Pancreas (tissue), 10 donors: ENCODE results near the gene VPS9D1. TPM values are rescaled to one million over a fixed set of nuclear protein-coding genes. Genes with fewer than 3 reads are reported as not detected.

Source experiments
- ATAC-seq, 4 donors: fragments of 200-7000 bp; cut with Tn5 transposase; one replicate each; pipeline versions ENCODE4 v1.8.0 to v1.9.1; 2020; ENCODE audit warnings: mild to moderate bottlenecking in 4 of 4, moderate library complexity in 4 of 4
- DNase-seq, 6 donors: peaks; one replicate each; pipeline ENCODE4 v3.0.0-alpha.2; 2020
- FAIRE-seq: peaks from 2 replicates; lab custom pipeline; 2012; peaks lifted over from hg19 to GRCh38; lab: Jason Lieb, UNC
- H3K27ac ChIP-seq, 4 donors: fragments of 200-600 bp; sonication (generic); 1 replicate in 3 of 4; 2 replicates in 1 of 4; pipeline versions ENCODE4 v1.5.0 to v1.8.0; 2020
- H3K27me3 ChIP-seq, 4 donors: fragments of 200-600 bp; one replicate each; pipeline ENCODE4 v1.8.0; 2021
- H3K36me3 ChIP-seq, 3 donors: fragments of 200-600 bp; sonication (generic) in 1 of 3; one replicate each; pipeline versions ENCODE4 v1.5.0 to v1.8.0; 2020 to 2021
- H3K4me1 ChIP-seq, 3 donors: fragments of 200-600 bp; one replicate each; pipeline ENCODE4 v1.8.0; 2021
- H3K4me3 ChIP-seq, 4 donors: fragments of 200-600 bp; sonication (generic) in 2 of 4; one replicate each; pipeline versions ENCODE4 v1.5.0 to v1.8.0; 2020 to 2021
- H3K9me3 ChIP-seq, 4 donors: fragments of 200-600 bp; one replicate each; pipeline ENCODE4 v1.8.0; 2021
- WGBS, 2 donors: extraction: QIAGEN DNeasy Blood & Tissue Kit; methylation state at CpG; one replicate each; pipeline ENCODE4 v1.1.7; 2013; 5-methylcytosine and 5-hydroxymethylcytosine counted together
- intact Hi-C, 3 donors: fragments of 100-400 bp; cut with DNase I; formaldehyde crosslinking; loops; one replicate each; pipeline versions ENCODE4 v1.11.1 to v1.14.2; 2022
- polyA plus RNA-seq, 2 donors: library from polyadenylated mRNA; stranded (reverse); fragments of 200-250 nt; gene quantifications; one replicate each; pipeline ENCODE4 v1.2.3, GENCODE V29; 2013
- total RNA-seq, 6 donors: library from RNA; stranded (reverse); fragmentation: NEBNext Ultra II Directional in 4 of 6; extraction: Animal tissue kit (Norgen Biotek cat#: 25700) in 4 of 6; gene quantifications; one replicate each; pipeline versions ENCODE4 v1.2.1 to v1.2.4, GENCODE V29; 2021 to 2023
- TF ChIP-seq, protein P1 (sequence below), 4 donors: fragments of 200-600 bp; sonication (generic) in 3 of 4; IDR thresholded peaks; one replicate each; pipeline versions ENCODE4 v1.5.0 to v1.8.0; 2021; ENCODE audit warnings: antibody characterized with exemption in 4 of 4
- donor health status: healthy with polysubstance abuse.
- donor health status: DM: no; HTN: no; CAD: no; lungs with moderate emphysema.
- donor health status: DM: no; HTN: no; CAD: no.
- donor health status: control.
- donor health status: control.
- donor health status: Bipolar disorder and iron deficiency.
- donor health status: DM: yes; HTN: yes; CAD: no.
- donor health status: DM: no; HTN: no; CAD: no.
- donor health status: DM: no; HTN: no; CAD: no.
- donor health status: DM: yes; HTN: yes; CAD: no.

Gene VPS9D1
- total and polyA plus RNA-seq, 8 donors, result 3.9 to 30.1 (median 6.4) TPM

DNA sequence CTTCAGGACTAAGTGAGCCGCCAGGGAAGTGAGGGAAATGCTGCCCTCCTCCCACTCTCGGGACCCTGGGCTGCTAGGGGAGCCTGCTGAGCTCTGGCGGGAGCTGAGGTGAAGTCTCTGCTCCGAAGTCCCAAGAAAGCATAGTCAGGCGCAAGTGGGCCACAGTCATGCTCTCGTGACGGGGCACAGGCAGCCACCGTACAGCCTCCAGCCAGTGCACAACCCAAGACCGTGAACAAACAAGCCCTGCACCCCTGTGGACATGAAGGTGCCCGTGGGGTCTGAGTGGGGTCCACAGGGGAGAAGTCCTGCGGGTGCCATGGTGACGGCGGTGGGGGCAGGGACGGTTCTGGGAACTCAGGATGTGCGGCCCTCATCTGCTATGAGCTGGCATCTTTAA, 25.3 kb upstream of the VPS9D1 start:
- Histone ChIP-seq H3K4me1 (no peaks in the 10 kb centered on the region), H3K9me3 (no peaks in the 10 kb centered on the region), H3K27me3 (no peaks in the 10 kb centered on the region), H3K36me3 (no peaks in the 10 kb centered on the region), H3K4me3 (no peak overlapping the region), H3K27ac (no peak overlapping the region)
- TF ChIP-seq, protein P1, sequence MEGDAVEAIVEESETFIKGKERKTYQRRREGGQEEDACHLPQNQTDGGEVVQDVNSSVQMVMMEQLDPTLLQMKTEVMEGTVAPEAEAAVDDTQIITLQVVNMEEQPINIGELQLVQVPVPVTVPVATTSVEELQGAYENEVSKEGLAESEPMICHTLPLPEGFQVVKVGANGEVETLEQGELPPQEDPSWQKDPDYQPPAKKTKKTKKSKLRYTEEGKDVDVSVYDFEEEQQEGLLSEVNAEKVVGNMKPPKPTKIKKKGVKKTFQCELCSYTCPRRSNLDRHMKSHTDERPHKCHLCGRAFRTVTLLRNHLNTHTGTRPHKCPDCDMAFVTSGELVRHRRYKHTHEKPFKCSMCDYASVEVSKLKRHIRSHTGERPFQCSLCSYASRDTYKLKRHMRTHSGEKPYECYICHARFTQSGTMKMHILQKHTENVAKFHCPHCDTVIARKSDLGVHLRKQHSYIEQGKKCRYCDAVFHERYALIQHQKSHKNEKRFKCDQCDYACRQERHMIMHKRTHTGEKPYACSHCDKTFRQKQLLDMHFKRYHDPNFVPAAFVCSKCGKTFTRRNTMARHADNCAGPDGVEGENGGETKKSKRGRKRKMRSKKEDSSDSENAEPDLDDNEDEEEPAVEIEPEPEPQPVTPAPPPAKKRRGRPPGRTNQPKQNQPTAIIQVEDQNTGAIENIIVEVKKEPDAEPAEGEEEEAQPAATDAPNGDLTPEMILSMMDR (IDR thresholded peaks at IDR 0.05), result no peak
- intact Hi-C loops, result loop anchor here in 2 of 3 donors (5.0 to 10.0 kb wide), 2 partner anchors 109 to 111 kb away; no protein-coding TSS in a partner anchor
- WGBS, 2 donors, result 88% methylated on average over 15 of the region's 15 CpGs
- ATAC-seq (no peak), FAIRE-seq (no peak), DNase-seq (no peak)

DNA sequence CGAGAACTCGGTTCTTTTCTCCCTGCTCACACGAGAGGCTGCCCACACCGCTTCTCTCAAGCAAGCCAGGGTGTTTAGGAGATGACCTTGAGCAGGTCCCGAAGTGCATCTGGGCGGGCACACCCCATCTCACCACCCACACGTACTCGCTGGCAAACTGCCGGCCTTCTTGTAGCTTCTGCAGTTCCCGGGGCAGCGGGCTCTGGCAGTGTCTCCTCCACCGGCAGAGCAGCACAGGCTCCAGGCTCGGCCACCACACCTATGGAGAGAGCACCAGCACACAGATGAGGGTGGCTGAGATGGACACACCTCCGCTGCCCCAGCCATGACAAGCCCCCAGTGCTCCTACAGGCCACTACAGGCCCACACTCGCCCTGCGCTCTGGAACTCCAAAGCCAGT, 24.1 kb upstream of the VPS9D1 start:
- H3K27ac ChIP-seq, result no peak overlapping the region
- H3K9me3 ChIP-seq, result no peaks in the 10 kb centered on the region
- no peak for DNase-seq
- ATAC-seq, result no peak
- 58 to 63% methylated on average over 16 of the region's 16 CpGs for WGBS, 2 donors
- H3K36me3 ChIP-seq, result peaks cover 0 to 6% (median 0%) of the 10 kb centered on the region in 3 donors
- H3K4me3 ChIP-seq, result no peak overlapping the region
- TF ChIP-seq, protein P1 (IDR thresholded peaks at IDR 0.05), result no peak
- no peaks in the 10 kb centered on the region for H3K27me3 ChIP-seq
- no peaks in the 10 kb centered on the region for H3K4me1 ChIP-seq
- intact Hi-C loops, result loop anchor here in 2 of 3 donors (5.0 to 10.0 kb wide), 2 partner anchors 110 to 112 kb away; no protein-coding TSS in a partner anchor
- no peak for FAIRE-seq

DNA sequence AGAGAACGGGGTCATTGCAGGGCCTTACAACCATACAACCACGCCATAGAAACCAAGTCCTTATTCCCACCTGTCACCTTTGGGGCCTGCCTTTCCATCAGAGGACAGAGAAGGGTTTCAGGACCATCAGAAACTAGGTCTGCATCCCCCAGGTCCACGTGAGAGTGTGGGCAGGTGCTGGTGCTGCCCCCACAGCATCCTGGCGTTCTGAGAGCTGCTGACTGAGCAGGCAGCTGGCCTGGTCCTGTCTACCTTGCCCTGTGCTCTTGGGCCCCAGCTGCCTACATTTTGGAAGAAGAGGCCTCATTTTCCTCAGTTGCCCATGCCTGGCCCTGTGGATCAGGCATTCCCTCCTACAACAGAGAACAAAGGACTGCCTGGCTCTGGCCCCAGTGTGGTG, 22.2 kb upstream of the VPS9D1 start:
- Histone ChIP-seq H3K4me1 (no peaks in the 10 kb centered on the region), H3K36me3 (peaks cover 4 to 25% (median 15%) of the 10 kb centered on the region in 3 donors), H3K27ac (no peak overlapping the region), H3K9me3 (no peaks in the 10 kb centered on the region), H3K27me3 (no peaks in the 10 kb centered on the region), H3K4me3 (no peak overlapping the region)
- 78 to 89% methylated on average over 4 of the region's 4 CpGs for WGBS, 2 donors
- intact Hi-C loops, result loop anchor here in 1 of 3 donors (10.0 kb wide), 1 partner anchor 112 kb away; no protein-coding TSS in a partner anchor
- FAIRE-seq, result no peak
- no peak for DNase-seq
- TF ChIP-seq, protein P1 (IDR thresholded peaks at IDR 0.05), result no peak
- no peak for ATAC-seq

- TF ChIP-seq, protein P1 (IDR thresholded peaks at IDR 0.05), result no peak
- ATAC-seq (peak in 1 of 4 donors; percentile 6), FAIRE-seq (no peak), DNase-seq (no peak)
- Histone ChIP-seq H3K4me3 (no peak overlapping the region), H3K9me3 (no peaks in the 10 kb centered on the region), H3K4me1 (no peaks in the 10 kb centered on the region), H3K27ac (no peak overlapping the region), H3K27me3 (no peaks in the 10 kb centered on the region), H3K36me3 (peaks cover 4 to 34% (median 22%) of the 10 kb centered on the region in 3 donors)
- WGBS, 2 donors, result 85 to 89% methylated on average over 11 of the region's 11 CpGs
- intact Hi-C loops, result loop anchor here in 1 of 3 donors (10.0 kb wide), 1 partner anchor 113 kb away; no protein-coding TSS in a partner anchor
Measured at GRCh38 chr16:89741342-89742014, 20.8 kb upstream of the VPS9D1 start.

- no peak for ATAC-seq
- Histone ChIP-seq H3K27ac (no peak overlapping the region), H3K36me3 (peaks cover 4 to 52% (median 22%) of the 10 kb centered on the region in 3 donors), H3K4me3 (no peak overlapping the region), H3K9me3 (no peaks in the 10 kb centered on the region), H3K4me1 (no peaks in the 10 kb centered on the region), H3K27me3 (no peaks in the 10 kb centered on the region)
- no peak for DNase-seq
- FAIRE-seq, result no peak
- WGBS, 2 donors, result 83 to 84% methylated on average over 9 of the region's 9 CpGs
- TF ChIP-seq, protein P1 (IDR thresholded peaks at IDR 0.05), result no peak
- intact Hi-C loops, result no loop called here
Measured at GRCh38 chr16:89739383-89739782, 18.7 kb upstream of the VPS9D1 start.
